Right lobe of liver (tissue), 6 donors: Measurements from ENCODE around the gene NUP93. TPM values are rescaled to one million over a fixed set of nuclear protein-coding genes. Genes with fewer than 3 reads are reported as not detected.

Experiments used
- ATAC-seq, 4 donors: fragments of 200-7000 bp; cut with Tn5 transposase; one replicate each; pipeline ENCODE4 v1.9.1; 2020; ENCODE audit warnings: mild to moderate bottlenecking in 4 of 4, moderate library complexity in 4 of 4
- DNase-seq, 3 donors: peaks; one replicate each; pipeline ENCODE4 v3.0.0-alpha.2; 2020
- H3K27ac ChIP-seq, 3 donors: fragments of 200-600 bp; one replicate each; pipeline ENCODE4 v1.8.0; 2022
- H3K27me3 ChIP-seq, 2 donors: fragments of 200-600 bp; one replicate each; pipeline ENCODE4 v1.8.0; 2022
- H3K36me3 ChIP-seq, 4 donors: fragments of 200-600 bp; sonication (generic) in 1 of 4; one replicate each; pipeline versions ENCODE4 v1.5.1 to v1.8.0; 2017 to 2022; ENCODE audit warnings: control low read depth in 1 of 4
- H3K4me1 ChIP-seq, 4 donors: fragments of 200-600 bp; sonication (generic) in 1 of 4; one replicate each; pipeline versions ENCODE4 v1.5.1 to v1.8.0; 2017 to 2022; ENCODE audit warnings: control low read depth in 1 of 4
- H3K4me3 ChIP-seq, 3 donors: fragments of 200-600 bp; one replicate each; pipeline ENCODE4 v1.8.0; 2022
- H3K9me3 ChIP-seq, 4 donors: fragments of 200-600 bp; sonication (generic) in 1 of 4; one replicate each; pipeline versions ENCODE4 v1.5.1 to v1.8.0; 2017 to 2022; ENCODE audit warnings: control low read depth in 1 of 4
- POLR2A ChIP-seq: fragments of 450-650 bp; IDR thresholded peaks from one replicate; pipeline ENCODE4 v1.6.1; 2017; ENCODE audit warnings: antibody characterized with exemption, mild to moderate bottlenecking
- WGBS: methylation state at CpG from one replicate; pipeline ENCODE4 v1.1.6; 2018; ENCODE audit warnings: low coverage, low lambda C conversion rate; ENCODE audit not compliant: insufficient coverage; ENCODE audit errors: missing lambda C conversion rate; 5-methylcytosine and 5-hydroxymethylcytosine counted together
- intact Hi-C, 2 donors: fragments of 100-400 bp; cut with DNase I; formaldehyde crosslinking; loops; one replicate each; pipeline versions ENCODE4 v1.11.2 to v1.14.1; 2022
- total RNA-seq, 6 experiments: library from RNA; depleted of rRNA in 2 of 6; stranded (reverse); fragments of >200 nt in 2 of 6; fragmentation: NEBNext Ultra II Directional in 3 of 6; extraction: Animal tissue kit (Norgen Biotek cat#: 25700) in 3 of 6; gene quantifications; one replicate each; pipeline versions ENCODE4 v1.1.0 to v1.2.4, GENCODE V29; 2016 to 2023
- TF ChIP-seq, protein P1 (sequence below), 4 donors: fragments of 200-600 bp in 3 of 4; fragments of 450-650 bp in 1 of 4; IDR thresholded peaks; one replicate each; pipeline versions ENCODE4 v1.5.1 to v1.8.0; 2016 to 2022; ENCODE audit warnings: antibody characterized with exemption in 4 of 4, mild to moderate bottlenecking in 2 of 4
- donor health status: DM: no; HTN: yes; CAD: no.
- donor health status: DM: no; HTN: no; CAD: no.
- donor health status: DM: no; HTN: no; CAD: no.
- donor health status: DM: no; HTN: yes; CAD: no.
- donor health status: DM: no; HTN: yes; CAD: no.

Gene NUP93
- total RNA-seq, 6 experiments from 2014 or later, result 8.3 to 17.0 (median 12.8) TPM

DNA sequence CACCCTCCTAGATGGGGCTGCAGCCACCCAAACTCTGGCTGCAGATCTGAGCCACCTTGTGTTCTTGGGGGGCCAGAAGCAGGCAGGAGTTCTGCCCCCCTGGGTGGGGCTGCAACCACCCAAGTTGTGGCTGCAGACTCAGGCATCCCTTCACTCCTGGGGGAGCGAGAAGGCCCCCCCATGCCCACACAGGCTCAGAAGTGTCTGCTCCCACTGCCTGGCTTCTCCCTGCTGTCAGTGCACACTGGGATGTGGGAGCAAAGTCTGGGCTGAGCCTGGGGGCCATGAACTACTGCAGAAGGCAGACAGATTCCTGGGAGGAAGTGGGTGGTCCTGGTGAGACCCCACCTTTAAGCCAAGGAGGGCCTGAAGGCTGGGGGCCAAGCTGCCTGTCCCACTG is 34.7 kb upstream of the NUP93 start:
- no peak for TF ChIP-seq POLR2A
- TF ChIP-seq, protein P1, sequence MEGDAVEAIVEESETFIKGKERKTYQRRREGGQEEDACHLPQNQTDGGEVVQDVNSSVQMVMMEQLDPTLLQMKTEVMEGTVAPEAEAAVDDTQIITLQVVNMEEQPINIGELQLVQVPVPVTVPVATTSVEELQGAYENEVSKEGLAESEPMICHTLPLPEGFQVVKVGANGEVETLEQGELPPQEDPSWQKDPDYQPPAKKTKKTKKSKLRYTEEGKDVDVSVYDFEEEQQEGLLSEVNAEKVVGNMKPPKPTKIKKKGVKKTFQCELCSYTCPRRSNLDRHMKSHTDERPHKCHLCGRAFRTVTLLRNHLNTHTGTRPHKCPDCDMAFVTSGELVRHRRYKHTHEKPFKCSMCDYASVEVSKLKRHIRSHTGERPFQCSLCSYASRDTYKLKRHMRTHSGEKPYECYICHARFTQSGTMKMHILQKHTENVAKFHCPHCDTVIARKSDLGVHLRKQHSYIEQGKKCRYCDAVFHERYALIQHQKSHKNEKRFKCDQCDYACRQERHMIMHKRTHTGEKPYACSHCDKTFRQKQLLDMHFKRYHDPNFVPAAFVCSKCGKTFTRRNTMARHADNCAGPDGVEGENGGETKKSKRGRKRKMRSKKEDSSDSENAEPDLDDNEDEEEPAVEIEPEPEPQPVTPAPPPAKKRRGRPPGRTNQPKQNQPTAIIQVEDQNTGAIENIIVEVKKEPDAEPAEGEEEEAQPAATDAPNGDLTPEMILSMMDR (IDR thresholded peaks at IDR 0.05), result no peak
- no peak for DNase-seq
- ATAC-seq, result no peak
- H3K4me1 ChIP-seq, result no peaks in the 10 kb centered on the region
- WGBS, result no CpG with 5 or more reads among the region's 1 CpG
- H3K36me3 ChIP-seq, result no peaks in the 10 kb centered on the region
- H3K4me3 ChIP-seq, result no peak overlapping the region
- no peaks in the 10 kb centered on the region for H3K27me3 ChIP-seq
- no peaks in the 10 kb centered on the region for H3K9me3 ChIP-seq
- no peak overlapping the region for H3K27ac ChIP-seq
- intact Hi-C loops, result loop anchor here in 1 of 2 donors (10.0 kb wide), 1 partner anchor 90 kb away; the partner anchor contains the start of gene MT2A

DNA sequence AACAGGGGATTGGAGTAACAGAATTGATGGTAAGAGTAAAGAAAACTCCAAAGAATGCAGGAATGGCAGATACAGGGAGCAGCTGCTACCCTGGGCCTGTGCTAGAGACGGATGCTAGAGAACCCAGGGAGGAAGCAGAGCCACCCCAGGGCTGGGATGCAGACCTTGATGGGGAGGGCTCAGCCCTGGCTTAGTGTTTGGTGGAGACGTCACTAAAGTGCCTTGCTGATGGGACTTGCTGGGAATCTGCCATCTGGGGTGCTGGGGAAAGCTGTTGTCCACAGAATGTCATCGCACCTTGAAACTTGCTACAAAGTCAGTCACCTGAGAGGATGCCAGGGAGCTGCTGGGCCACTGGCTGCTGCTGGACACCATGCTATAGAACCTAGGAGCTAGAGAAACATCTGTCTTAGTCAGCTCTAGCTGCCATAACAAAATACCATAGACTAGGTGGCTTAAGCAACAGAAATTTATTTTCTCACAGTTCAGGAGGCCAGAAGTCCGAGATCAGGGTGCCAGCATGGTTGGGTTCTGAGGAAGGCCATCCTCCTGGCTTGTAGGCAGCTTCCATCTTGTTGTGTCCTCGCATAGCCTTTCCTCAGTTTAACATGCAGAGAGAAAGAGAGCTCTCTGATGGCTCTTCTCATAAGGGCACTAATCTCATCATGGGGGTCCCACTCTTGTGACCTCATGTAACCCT is 32.3 kb upstream of the NUP93 start:
- no peaks in the 10 kb centered on the region for H3K4me1 ChIP-seq
- 100% methylated on average over 1 of the region's 5 CpGs for WGBS
- H3K27me3 ChIP-seq, result no peaks in the 10 kb centered on the region
- no peak overlapping the region for H3K4me3 ChIP-seq
- ATAC-seq (no peak), DNase-seq (no peak)
- H3K36me3 ChIP-seq, result no peaks in the 10 kb centered on the region
- intact Hi-C loops, result loop anchor here in 1 of 2 donors (10.0 kb wide), 1 partner anchor 93 kb away; the partner anchor contains the start of gene MT2A
- H3K9me3 ChIP-seq, result no peaks in the 10 kb centered on the region
- TF ChIP-seq, protein P1 (IDR thresholded peaks at IDR 0.05), result no peak
- no peak for TF ChIP-seq POLR2A
- no peak overlapping the region for H3K27ac ChIP-seq

DNA sequence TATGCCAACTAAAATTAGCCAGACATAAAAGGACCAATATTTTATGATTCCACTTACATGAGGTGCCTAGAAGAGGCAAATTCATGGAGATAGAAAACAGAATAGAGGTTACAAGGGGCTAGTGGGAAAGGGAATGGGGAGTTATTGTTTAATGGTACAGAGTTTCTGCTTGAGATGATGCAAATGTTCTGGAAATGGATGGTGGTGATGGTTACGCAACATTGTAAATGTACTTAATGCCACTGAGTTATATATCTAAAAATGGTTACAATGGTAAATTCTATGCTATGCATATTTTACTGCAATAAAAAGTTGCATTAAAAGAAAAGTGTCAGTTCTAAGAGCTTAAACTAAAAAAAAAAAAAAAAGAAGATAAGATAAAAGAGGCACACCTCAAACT is 29.7 kb upstream of the NUP93 start:
- DNase-seq (no peak), ATAC-seq (no peak)
- WGBS, result 56% methylated on average over 1 of the region's 1 CpG
- H3K4me1 ChIP-seq, result no peaks in the 10 kb centered on the region
- H3K9me3 ChIP-seq, result no peaks in the 10 kb centered on the region
- H3K36me3 ChIP-seq, result no peaks in the 10 kb centered on the region
- TF ChIP-seq, protein P1 (IDR thresholded peaks at IDR 0.05), result no peak
- TF ChIP-seq POLR2A, result no peak
- no peak overlapping the region for H3K27ac ChIP-seq
- no peak overlapping the region for H3K4me3 ChIP-seq
- intact Hi-C loops, result no loop called here
- no peaks in the 10 kb centered on the region for H3K27me3 ChIP-seq

DNA sequence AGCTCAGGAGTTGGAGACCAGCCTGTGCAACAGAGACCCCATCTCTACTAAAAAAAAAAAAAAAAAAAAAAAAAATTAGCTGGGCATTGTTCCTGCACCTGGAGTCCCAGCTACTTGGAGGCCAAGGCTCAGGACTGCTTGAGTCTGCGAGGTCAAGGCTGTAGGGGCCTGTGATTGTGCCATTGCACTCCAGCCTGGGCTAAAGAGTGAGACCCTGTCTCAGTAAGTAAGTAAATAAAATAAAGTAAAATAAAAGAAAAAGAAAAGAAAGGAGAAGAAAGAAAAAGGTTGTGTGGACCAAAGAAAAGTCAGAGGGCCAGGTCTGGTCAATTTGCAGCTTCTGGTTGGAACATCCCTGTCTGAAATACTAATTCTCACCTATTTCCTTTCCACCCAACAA is 29.3 kb upstream of the NUP93 start:
- no peaks in the 10 kb centered on the region for H3K4me1 ChIP-seq
- no peak for TF ChIP-seq POLR2A
- TF ChIP-seq, protein P1 (IDR thresholded peaks at IDR 0.05), result no peak
- no peaks in the 10 kb centered on the region for H3K36me3 ChIP-seq
- no peaks in the 10 kb centered on the region for H3K27me3 ChIP-seq
- no peaks in the 10 kb centered on the region for H3K9me3 ChIP-seq
- DNase-seq (no peak), ATAC-seq (no peak)
- WGBS, result 100% methylated on average over 1 of the region's 1 CpG
- intact Hi-C loops, result no loop called here
- H3K27ac ChIP-seq, result no peak overlapping the region
- no peak overlapping the region for H3K4me3 ChIP-seq
